Measurements from ENCODE around the gene EDN1.

GRCh38 chr6:12301018-12301417 is 10.9 kb downstream of the EDN1 start:
- no peak for TF ChIP-seq CTCF (IDR thresholded peaks at IDR 0.05)
- TF ChIP-seq POLR2A (IDR thresholded peaks at IDR 0.05), result no peak
- TF ChIP-seq EP300 (IDR thresholded peaks at IDR 0.05; ENCODE audit: low read depth), result no peak
